Stimulated activated CD4-positive, alpha-beta T cell treated with anti-CD3 and anti-CD28 coated beads, Interleukin-2, amount 100 ng/mL, for 24 hours (primary cell): Measurements from ENCODE around the gene ELP5.
"Not testable (repeated sequence)": the region's sequence is repeated elsewhere in the genome, so short reads cannot be mapped to it uniquely, and the experiment has no call there.

Experiments
- DNase-seq, 2 donors: peaks; one replicate each; pipeline ENCODE4 v3.0.0-alpha.2; 2020

ELP5 gene

DNA sequence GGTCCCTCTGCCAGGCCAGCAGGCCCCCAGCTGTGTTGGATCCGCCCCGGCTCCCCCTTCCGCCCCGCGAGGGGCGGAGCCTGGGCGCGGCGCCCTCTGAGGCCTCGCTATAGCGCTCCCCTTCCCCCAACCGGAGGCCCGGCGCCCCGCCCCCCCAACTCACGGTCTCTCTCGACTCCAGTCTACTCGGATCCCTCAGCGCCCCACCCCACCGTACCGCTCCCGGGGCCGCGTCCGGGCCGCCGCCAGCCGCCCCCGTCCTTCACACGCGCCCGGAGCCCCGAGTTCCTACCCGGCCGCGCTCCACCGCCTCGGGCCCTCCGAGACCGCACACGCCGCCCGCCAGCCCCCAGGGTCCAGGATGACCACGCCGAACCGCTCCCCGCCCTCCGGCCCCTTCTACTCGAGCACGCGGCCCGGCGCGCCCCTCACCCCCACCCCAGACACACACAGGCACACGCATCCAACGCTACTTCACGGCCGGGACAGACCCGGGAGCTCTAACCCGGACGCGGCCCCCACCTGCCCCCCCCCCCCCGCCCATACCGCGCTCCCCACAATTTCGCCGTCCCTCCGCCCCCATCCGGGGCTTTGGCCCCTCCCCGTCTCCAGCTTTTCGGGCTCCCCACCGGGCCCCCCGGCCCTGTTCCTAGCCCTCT, 14.1 kb upstream of the ELP5 start:
- DNase-seq = peak; percentile 89 to 90

DNA sequence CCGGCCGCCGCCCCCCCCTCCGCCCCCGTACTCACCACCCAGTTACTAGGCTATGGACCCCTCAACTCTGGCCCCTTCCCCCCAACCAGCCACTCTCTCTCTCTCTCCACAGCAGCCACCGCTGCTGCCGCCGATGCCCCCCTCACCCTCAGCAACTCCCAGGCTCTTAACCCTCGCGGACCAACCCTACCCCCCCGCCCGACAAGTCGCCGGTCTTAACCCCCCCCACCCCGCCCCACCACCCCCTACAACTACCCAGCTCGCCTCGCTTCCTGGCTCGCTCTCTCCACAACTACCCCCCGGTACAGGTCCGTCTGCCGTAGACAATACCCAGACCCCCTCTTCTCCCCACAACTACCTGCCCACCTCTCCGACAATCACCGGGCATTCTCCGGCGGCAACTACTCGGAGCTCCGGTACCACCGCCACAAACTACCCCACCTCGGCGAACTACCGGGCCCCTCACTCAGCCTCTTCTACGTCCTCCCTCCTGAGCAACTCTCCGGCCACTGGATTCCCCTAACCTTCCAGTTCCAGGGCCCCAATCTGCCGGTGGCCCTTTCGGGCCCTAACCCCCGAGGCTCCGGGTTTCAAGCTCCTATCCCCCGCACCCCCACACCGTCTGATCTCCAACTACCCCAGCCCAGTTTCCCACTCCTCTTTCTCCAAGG, 13.5 kb upstream of the ELP5 start:
- no peak for DNase-seq

GRCh38 chr17:7239091-7240027, 12.7 kb upstream of the ELP5 start, which contains the start of gene PHF23:
PHF23 (minus strand) TSS chr17:7239457; CDS start chr17:7239279, 178 bp downstream.
- DNase-seq = peak; percentile 97

- no peak for DNase-seq
Measured at GRCh38 chr17:7240375-7240774, 11.6 kb upstream of the ELP5 start.

- DNase-seq = no peak
Measured at GRCh38 chr17:7241090-7241733, 10.8 kb upstream of the ELP5 start.

DNA sequence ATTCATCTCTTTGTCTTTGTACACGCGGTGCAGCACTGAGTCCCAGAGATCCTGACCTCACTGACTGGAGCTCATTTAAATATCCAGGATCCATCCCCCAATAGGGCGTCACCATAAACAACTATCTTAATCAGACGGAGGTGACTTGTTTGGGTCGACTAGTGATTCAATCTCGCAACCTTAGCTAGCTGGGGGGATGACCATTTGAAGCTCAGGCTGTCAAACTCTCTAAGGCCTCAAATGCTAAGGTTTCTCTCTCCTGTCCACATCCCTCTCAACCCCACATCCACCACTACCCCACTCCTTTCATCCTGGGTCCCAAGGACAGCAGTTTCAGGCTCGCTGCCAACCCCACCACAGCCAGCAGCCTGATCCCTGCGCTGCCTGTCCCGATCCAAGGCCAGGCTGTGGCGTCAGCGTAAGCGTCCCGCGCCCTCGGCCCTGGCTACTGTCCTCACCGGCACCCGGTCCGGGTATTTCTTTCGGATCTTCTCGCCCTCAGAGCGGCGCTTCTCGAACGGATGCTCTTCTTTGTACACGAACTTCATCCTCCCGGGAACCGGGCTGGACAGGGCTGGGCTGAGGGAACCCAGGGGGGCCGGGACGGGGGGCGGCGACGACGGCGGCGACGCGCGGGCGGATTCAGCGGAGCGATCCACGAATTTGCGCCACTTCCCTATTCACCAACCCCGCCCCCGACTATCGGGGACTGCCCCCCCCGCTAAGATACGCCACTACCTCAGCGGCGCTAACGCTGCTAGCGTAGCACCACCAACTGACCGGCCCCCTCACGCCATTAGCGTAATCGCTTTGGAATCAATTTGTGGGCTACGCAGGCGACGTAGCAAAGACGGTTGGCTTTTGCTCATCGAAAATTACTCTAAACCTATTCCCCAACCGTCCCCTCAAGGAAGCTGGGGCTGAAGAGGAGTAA, 10.0 kb upstream of the ELP5 start, which contains the start of gene GABARAP:
GABARAP (minus strand) TSS at position 667 of the 934 bp plus-strand sequence; CDS start at position 548, 119 bp downstream.
- peak; percentile 93 to 96 for DNase-seq

- DNase-seq = peak; percentile 92 to 93
Measured at GRCh38 chr17:7242717-7243452, 9.1 kb upstream of the ELP5 start.

DNA sequence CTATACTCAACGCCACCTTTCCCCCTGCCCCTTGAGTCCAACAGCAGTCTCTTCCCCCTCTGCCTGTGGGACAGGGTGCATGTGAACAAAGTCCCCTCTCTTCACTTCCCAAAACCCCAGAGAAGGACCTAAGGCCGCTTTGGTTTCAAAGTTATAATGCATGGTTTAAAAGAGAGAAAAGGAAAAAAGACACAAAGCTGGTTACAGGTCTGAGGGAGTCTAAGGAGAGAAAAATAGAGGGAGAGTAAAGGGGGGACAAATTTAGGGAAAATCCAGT, 8.6 kb upstream of the ELP5 start:
- DNase-seq = no peak

- not testable (repeated sequence) for DNase-seq
Measured at GRCh38 chr17:7243838-7244237, 8.2 kb upstream of the ELP5 start.

DNA sequence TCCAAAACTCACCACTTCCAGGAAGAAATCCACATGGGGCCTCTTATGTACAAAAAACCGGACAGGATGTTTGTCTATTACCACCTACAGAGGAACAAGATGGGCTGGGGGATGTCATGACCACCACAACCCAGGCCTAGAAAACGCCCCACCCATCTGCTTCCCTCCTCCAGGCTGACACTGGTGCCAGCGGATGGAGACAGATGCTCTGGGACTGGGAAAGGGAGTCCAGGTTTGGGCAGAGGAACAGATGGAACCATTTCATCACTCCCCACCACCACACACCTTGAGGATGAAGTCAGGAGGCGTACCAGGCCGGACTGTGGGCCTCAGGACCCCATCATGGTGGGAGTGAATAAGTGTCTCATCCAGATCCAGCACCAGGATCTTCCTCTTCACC, 5.2 kb upstream of the ELP5 start:
- DNase-seq = no peak

GRCh38 chr17:7248796-7249195, 3.2 kb upstream of the ELP5 start:
- no peak for DNase-seq

DNA sequence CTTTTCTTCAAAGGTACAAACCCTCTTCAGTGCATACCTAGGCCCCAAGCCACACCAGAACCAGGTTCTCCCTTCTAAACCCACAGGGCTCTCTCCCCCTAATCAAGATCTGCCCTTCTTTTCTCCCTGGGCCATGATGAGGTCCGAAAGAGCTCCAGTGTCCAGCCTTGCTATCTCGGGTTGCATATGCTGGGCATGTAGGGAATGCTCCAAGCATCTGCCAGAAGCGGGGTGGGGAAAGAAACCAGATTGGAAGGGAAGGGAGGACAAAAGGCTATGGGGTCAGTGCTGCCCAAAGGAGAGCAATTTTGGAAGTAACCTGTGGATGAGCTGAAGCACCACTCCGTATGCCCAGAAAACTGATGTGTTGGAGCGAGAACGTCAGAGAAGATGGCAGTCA, 2.8 kb upstream of the ELP5 start:
- DNase-seq = no peak

DNA sequence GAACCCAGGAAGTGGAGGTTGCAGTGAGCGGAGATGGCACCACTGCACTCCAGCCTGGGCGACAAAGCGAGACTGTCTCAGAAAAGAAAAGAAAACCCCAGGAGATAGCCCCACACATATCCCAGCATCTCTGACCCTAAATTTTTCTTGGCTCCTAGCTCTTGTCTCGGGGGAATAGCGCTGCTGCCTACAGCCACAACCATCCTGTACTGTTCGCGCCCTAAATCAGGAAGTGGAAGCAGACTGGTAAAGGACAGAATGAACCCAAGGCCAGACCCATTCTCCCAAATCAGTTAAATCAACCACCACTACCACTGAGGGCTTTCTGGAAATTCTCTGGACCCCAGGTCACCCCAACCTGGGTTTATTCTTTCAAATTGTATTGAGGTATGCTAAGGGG, 2.2 kb upstream of the ELP5 start:
- no peak for DNase-seq

DNA sequence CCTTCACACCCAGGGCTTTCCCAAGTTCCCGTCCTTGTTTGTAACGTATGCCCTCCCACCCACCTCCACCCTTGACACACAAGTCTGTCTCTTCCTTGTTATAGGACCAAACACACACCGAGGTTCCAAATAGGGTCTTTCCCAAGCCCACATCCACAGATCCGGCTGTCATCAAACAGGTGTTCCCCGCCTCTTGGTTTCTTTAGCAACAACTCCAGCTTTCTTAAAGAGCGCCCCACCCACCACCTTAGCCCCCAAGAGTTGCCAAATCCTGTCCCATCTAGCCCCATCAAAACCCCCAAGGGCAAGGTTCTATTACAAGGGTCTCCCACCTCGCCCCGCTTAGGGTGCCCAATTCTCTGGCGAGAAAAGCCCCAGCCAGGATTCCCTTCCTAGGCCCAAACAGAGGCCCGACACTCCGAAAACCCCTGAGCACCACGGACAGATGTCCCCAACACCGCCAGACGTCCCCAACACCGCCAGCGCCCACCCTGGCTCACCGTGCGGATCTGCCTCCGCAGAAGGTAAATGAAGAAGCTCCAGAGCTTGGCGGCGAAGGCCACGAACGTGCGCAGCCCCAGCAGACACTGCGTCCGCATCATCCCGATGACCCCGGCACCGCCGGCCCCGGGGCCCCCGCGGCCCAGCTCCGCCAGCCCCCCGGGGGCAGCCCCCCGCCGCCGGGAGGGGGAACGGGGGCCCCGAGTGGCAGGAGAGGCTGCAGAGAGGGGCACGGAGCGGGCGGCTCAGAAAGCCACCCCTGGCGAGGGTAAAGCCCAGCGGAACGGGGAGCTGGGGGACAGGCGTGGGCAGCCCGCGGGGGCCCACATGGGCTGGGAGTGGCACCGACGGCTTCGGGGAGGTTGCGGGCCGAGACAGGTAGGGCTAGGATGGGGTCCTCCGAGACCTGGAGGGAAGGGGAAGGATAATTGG, 1.1 kb upstream of the ELP5 start:
- no peak for DNase-seq

GRCh38 chr17:7251661-7252175, 297 bp upstream of the ELP5 start, which contains the start of gene CTDNEP1:
CTDNEP1 (minus strand) TSS chr17:7251734; CDS start chr17:7251296, 438 bp downstream.
- peak; percentile 72 to 99 for DNase-seq

DNA sequence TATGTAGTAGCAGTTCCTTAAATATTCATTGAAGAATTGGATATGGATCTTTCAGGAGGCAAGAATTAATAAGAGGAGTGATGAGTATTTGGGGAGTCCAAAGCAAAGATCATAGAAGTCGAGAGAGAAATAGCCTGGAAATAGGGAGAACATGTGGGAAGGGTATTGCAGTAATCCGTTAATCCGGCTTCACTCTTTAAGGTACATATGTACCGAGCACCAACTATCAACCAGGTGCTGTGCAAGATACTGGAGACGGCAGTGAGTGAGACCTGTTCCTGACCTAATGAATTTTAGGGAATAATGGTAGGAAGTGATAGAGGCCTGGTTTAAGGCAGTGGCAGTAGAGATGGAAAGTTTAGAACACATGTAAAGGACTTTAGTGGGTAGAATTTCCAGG, 1.1 kb downstream of the ELP5 start:
- DNase-seq = no peak

DNA sequence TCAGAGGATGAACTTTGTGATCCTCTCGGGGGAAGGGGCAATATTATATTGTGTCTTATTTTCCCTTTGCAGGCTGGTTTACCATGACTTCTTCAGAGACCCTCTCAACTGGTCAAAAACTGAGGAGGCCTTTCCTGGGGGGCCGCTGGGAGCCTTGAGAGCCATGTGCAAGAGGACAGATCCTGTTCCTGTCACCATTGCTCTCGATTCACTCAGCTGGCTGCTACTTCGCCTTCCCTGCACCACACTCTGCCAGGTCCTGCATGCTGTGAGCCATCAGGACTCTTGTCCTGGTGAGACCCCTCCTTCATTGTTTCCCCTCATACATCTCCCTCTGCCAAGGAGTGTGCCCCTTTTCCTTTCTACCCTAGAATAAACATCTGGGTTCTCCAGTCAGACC, 2.5 kb downstream of the ELP5 start:
- DNase-seq = no peak

DNA sequence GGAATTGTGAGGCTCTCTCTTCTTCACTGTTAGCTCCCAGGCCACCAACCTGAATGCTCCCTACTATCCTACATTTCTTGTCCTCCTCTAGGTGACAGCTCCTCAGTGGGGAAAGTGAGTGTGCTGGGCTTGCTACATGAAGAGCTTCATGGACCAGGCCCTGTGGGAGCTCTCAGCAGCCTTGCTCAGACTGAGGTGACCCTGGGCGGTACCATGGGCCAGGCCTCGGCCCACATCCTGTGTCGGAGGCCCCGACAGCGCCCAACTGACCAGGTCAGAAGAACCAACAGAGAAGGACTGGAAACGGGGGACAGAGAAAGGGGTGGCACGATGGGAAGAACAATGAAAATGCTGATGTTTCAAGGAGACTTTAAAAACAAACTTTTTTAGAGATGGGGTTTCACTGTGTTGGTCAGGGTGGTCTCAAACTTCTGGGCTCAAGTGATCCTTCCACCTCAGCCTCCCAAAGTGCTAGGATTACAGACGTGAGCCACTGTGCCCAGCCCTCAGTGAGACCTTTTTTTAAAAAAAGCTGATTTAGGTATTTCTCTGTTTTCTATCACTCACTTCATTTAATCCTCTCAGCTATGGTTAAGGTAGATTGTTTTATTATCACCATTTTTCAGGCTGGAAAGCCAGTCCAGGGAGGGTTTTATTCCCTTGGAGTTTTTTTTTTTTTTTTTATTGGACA, 4.9 kb downstream of the ELP5 start:
- no peak for DNase-seq
